Left ventricle myocardium inferior (tissue), 1 donor: ENCODE data around the gene RSRC1. TPM values are rescaled to one million over a fixed set of nuclear protein-coding genes. Genes with fewer than 3 reads are reported as not detected.

Experiments used
- DNase-seq: peaks from one replicate; pipeline ENCODE4 v3.0.0-alpha.2; 2020
- H3K27ac ChIP-seq: fragments of 200-600 bp; replicated peaks from 2 replicates; pipeline ENCODE4 v1.8.0; 2021
- H3K27me3 ChIP-seq: fragments of 200-600 bp; 2 replicates; pipeline ENCODE4 v1.8.0; 2021; ENCODE audit warnings: low read depth
- H3K36me3 ChIP-seq: fragments of 200-600 bp; 2 replicates; pipeline ENCODE4 v1.8.0; 2021
- H3K4me1 ChIP-seq: fragments of 200-600 bp; 2 replicates; pipeline ENCODE4 v1.8.0; 2021
- H3K4me3 ChIP-seq: fragments of 200-600 bp; 2 replicates; pipeline ENCODE4 v1.8.0; 2021; ENCODE audit warnings: mild to moderate bottlenecking, moderate library complexity
- H3K9me3 ChIP-seq: fragments of 200-600 bp; replicated peaks from 2 replicates; pipeline ENCODE4 v1.8.0; 2021
- CTCF ChIP-seq: fragments of 200-600 bp; IDR thresholded peaks from 2 replicates; pipeline ENCODE4 v1.8.0; 2021; ENCODE audit warnings: antibody characterized with exemption, mild to moderate bottlenecking, borderline replicate concordance
- intact Hi-C: fragments of 100-400 bp; cut with micrococcal nuclease; formaldehyde crosslinking; loops from one replicate; pipeline ENCODE4 v1.11.0; 2022
- total RNA-seq: library from RNA; stranded (reverse); fragmentation: NEBNext Ultra II Directional; extraction: Animal tissue kit (Norgen Biotek cat#: 25700); gene quantifications from one replicate; pipeline ENCODE4 v1.2.1, GENCODE V29; 2021
- donor health status: DM: no; HTN: yes; CAD: no; lungs with severe emphysema.

Gene RSRC1
- total RNA-seq, 1 donor from 2014 or later, result 19.1 TPM

GRCh38 chr3:158574646-158575045 lies 464.8 kb downstream of the RSRC1 start:
- intact Hi-C loops, result no loop called here
- Histone ChIP-seq H3K36me3 (no peaks in the 10 kb centered on the region), H3K4me3 (peak overlapping the region; percentile 86), H3K9me3 (no peaks in the 10 kb centered on the region), H3K4me1 (peaks cover 52% of the 10 kb centered on the region), H3K27ac (peak overlapping the region; percentile 42), H3K27me3 (no peaks in the 10 kb centered on the region)
- no peak for DNase-seq
- no peak for TF ChIP-seq CTCF

- H3K4me3 ChIP-seq, result no peak overlapping the region
- H3K36me3 ChIP-seq, result peaks cover 6% of the 10 kb centered on the region
- peaks cover 15% of the 10 kb centered on the region for H3K4me1 ChIP-seq
- no peaks in the 10 kb centered on the region for H3K9me3 ChIP-seq
- DNase-seq, result no peak
- H3K27ac ChIP-seq, result no peak overlapping the region
- TF ChIP-seq CTCF, result no peak
- intact Hi-C loops, result no loop called here
- no peaks in the 10 kb centered on the region for H3K27me3 ChIP-seq
Measured at GRCh38 chr3:158590223-158590622, 480.3 kb downstream of the RSRC1 start.

Other genes with a start within 250 kb of the RSRC1 start
- 0.11 TPM for gene SHOX2, start 3.7 kb upstream of the RSRC1 start, total RNA-seq